RPMI7951 (cell line): ENCODE results near the gene IQUB. TPM values are rescaled to one million over a fixed set of nuclear protein-coding genes. Genes with fewer than 3 reads are reported as not detected.
"Not testable (repeated sequence)": the region's sequence is repeated elsewhere in the genome, so short reads cannot be mapped to it uniquely, and the experiment has no call there.

ENCODE experiments used
- DNase-seq: peaks from one replicate; pipeline ENCODE4 v3.0.0-alpha.2; 2012; ENCODE audit warnings: low read depth
- total RNA-seq: library from RNA; depleted of rRNA; stranded (reverse); fragments of >200 nt; shearing (Covaris generic); gene quantifications from 2 replicates; pipeline ENCODE4 v1.2.3, GENCODE V29; 2014

IQUB gene
- total RNA-seq, 1 experiment from 2014 or later = 1.1 TPM

GRCh38 chr7:123492485-123492884 is 41.9 kb downstream of the IQUB start:
- DNase-seq = peak; percentile 2

GRCh38 chr7:123485721-123486120 is 48.7 kb downstream of the IQUB start:
- DNase-seq = no peak

DNA sequence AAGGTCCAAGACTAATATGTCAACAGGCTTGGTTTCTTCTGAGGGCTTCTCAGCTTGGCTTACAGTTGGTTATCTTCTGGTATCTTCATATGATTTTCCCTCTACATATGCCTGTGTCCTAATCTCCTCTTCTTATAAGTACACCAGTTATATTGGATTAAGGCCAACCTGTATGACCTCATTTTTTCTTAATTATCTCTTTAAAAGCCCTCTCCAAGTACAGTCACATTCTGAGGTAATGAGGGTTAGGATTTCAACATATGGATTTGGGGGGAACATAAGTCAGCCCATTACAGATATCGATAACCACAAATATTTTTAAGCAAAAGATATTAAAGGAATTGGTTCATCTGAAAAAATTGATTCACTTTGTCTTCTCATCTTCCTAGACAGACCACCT is 49.2 kb downstream of the IQUB start:
- DNase-seq = no peak

DNA sequence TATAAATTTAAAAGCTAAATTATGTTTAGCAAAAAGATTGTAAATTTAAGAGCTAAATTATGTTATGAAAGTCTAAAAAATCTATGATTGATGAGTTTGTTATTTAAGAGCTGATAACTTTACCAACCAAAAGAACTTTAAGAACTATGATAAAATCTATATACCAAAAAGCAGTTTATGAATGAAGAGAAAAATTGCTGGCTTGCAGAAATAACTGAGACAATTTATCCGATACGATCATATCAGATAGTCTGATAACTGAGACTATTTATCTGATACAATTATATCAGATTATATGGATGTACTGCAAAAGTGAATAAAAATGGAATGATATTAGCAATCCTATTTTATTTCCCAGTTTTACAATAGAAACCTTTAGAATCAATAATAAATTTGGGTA is 50.2 kb downstream of the IQUB start:
- no peak for DNase-seq

DNA sequence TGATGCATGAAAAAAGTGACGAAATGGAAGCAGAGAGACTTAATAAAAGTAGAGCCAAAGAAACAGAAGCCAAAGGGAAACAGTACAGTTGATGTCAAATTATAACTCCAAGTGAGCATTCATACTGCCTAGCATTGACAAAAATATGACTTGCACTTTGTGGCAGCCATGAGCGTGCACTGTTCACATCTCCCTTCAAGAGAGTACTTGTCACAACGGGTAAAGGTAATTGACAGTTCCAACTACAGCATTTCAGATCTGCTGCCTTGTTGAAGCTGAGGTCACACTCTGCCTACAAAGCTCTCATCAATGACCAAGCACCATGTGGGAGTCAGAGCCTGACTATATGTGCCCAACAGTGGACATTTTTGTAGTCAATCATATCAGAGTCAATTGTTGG is 54.3 kb downstream of the IQUB start:
- no peak for DNase-seq

- DNase-seq = not testable (repeated sequence)
Measured at GRCh38 chr7:123478056-123478455, 56.3 kb downstream of the IQUB start.

DNA sequence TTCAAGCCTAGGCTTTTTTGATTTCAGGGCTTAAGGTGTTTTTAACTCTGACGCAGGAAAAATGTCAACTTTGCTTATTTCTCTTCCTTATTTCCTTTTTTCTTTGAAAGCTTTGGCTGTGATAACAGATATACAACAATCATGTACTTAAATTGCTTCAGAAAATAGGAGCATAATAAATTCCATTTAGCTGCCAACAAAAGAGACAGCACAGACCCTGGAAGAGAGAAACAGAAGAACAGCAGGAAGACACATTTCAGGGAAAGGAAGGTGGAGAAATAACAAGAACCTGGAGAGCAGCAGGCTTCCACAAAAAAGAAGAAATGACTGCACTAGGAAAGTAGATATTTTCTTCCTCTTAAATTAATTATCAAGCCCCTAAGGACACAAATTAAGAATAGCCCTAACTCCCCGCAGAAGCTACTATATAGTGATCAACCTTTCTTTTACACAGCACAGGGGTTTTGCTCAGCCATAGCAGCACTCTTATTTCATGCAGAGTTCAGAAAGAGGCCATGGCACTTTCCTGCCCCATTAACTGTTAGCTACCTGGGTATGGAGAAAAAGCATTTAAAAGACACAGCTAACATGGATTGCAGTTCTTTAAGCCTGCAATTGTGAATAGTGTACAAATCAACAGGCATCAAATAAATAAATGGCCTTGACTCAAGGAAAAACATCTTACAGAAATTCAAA is 61.5 kb downstream of the IQUB start:
- no peak for DNase-seq

DNA sequence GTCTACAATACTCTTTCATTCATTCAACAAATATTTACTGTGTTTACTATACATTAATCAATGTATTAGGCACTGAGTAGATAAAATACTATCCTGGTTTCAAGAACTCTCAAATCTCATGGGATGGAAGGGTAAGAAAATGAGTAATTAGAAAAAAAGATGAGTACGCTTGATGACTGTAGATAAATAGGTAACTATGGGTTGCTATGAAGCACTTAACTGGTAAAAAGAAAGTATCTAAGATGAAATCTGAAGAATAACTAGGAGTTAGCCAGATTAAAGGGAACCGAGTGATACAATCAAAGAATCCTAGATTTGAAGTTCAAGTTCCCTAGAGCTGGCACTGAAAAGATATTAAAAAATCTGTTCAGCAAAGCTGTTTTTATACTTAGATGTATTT is 62.1 kb downstream of the IQUB start:
- DNase-seq = no peak

DNA sequence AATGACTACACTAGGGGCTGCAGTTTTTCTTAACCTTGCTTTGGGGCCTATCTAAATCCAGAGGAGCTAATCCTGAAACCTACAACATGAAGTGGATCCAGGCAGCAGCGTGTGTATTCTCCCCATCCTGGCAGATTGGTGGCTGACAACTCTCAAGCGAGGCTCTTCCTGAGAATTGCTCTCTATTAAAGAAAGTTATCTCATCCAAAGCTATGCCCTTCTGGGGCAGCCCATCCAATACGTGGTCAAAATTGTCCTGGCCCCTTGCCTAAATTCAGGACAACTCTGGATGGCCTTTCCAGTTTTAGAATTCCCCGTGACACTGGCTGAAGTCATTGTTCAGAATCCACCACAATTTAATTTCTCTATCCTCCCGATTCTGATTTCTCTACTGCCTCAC is 66.1 kb downstream of the IQUB start:
- DNase-seq = no peak

DNA sequence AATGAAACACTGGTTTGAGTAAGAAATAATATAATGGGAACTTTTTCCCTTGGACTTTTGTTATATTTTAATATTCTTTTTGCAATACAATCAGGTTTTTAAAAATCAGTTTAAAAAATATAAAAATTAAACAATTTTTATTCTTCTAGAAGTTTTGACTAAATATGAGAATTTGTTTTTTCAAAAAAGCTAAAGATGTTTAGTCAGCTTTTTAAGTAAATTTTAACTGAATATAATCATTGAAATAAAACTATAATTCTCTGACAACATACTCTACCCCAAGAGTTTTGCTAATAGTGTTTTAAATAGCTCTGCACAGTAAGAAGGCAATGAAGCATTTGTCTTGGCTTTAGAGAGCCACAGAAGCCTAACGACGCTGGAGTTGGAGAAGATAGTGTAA is 70.5 kb downstream of the IQUB start:
- no peak for DNase-seq

GRCh38 chr7:123460616-123461015 is 73.8 kb downstream of the IQUB start:
- DNase-seq = no peak

DNA sequence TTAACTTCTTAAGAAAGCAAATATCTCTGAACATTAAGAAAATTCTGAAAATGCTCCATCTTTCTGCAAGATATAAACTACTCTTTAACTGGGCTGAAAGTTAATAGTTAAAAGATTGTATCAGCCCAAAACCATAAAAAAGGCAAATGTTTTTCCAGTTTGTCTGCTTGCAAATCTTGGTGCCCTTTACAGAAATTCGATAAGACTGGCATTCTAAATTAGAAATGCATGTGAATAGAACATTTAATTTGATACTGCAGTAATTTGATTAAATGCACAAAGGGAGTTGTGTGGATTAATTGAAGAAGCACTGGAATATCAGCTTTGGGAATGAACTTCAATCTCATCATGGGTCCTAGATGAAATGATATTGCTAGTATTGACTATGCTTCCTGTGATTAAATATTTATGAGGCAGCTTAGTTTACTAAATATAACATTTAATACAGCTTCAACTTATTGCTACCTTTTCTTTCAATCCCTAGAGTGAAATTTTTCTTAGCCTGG is 78.4 kb downstream of the IQUB start:
- DNase-seq = no peak

DNA sequence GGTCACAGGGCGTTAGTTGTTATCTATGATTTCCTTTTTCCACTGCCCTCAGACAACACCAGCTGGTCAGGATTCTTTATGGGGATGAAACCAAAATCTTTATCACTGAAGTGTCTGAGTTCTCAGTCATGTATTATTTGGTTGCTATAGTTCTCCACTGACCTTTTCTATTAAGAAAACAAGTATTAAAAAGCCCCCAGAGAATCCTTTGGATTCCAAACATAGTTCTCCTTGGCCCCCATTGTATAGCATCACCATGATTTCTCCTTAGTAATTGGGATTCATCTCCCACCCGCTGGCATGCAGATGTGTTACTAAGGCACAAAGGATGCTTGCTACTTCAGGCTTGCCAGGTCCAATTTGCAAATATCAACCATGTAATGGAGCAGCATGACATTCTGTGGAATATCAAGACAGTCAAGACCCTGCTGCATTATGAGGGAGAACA is 94.3 kb downstream of the IQUB start:
- DNase-seq = no peak

DNA sequence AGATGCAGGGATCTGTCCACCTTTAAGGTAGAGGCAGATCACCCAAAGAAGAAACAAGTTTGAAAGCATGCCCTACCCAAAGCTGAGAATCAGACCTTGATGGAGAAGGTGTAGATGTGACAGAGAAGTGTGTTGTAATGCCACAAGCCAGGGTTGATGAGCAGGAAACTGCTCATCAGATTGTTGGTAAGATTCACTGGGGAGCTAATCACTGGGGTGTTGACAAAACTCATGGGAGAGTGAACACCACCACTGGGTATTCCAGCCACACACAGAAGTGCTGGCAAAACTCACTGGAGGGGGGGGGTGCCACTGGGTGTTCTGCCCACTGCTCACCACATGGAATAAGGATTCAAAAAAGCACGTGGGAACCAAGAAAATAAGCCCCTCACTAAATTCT is 95.2 kb downstream of the IQUB start:
- no peak for DNase-seq

DNA sequence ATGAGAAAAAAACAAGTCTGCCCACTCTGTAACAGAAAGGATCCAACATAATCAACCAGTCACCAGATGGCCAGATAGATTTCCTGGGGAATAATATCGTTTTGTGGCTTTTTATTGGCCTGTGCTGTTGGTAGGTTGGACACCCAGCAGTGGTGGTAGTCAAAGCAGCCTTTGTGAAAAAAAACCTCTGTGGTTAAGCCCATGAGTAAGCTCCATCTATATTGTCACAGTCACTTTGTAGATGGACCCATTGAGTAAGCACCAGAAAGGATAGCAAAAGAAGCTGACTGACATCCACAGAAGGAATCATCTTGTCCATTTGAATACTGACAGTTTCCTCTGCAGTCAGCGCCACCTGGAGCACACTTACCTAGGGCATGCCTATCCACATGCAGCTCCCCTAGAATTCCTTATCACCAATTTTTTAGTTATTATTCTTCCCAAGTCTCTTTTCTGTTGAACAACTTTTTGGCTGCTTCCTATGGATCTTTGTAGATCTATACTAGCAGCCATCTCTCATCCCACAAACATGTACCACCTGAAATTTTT is 96.9 kb downstream of the IQUB start:
- DNase-seq = peak; percentile 28

GRCh38 chr7:123435080-123435700 is 99.2 kb downstream of the IQUB start:
- no peak for DNase-seq

- no peak for DNase-seq
Measured at GRCh38 chr7:123433665-123434064, 100.7 kb downstream of the IQUB start.

- no peak for DNase-seq
Measured at GRCh38 chr7:123432601-123433000, 101.8 kb downstream of the IQUB start.

DNA sequence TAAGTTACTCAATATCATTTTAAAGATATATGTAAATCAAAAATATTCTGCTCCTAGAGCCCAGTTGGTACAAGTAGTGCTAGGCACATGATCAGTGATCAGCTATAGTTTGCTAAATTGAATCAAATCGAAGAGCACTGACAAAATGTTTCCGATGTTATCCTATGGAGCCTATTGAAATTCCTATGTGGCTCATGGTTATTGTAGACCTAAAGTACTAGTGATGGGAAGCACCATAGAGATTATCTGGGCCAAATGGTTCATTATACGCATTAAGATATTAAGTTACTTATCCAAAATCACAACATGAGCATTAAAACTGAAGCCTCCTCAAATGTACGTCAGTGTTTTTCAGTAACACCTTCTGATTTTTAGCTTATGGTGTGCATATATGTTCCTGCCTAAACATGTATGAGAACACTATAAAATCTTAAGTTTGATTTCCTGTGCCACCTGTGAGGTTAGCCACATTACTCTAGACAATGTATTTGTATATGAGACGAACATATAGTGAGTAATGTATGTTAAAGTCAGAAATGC is 103.2 kb downstream of the IQUB start:
- DNase-seq = no peak

DNA sequence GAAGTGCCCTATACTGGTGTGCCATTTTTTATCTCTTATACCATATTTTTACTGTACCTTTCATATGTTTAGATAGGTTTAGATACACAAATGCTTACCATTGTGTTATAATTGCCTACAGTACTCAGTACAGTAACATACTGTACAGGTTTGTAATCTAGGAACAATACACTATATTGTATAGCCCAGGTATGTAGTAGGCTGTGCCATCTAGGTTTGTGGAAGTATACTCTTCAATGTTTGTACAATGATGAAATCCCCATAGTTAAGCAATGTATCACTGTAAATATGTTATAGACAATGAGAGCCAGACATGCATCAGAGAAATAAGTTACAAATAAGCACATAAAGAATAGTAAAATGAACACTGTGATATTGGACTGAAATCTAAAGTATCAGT is 109.1 kb downstream of the IQUB start:
- DNase-seq = no peak

DNA sequence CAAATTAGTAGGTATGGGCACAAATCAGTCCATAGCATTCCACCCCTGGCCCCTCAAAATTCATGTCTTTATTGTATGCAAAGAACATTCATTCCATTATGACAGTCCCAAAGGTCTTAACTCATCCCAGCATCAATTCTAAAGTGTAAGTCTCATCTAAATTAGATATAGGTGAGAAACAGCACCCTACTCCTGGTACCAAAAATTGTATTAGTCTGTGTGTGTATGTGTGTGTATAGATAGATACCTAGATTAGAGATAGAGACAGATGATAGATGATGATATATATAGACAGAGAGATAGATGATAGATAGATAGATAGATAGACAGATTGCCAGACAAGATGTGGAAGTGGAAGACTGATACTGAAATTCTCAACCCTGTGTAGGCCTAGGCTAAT is 109.9 kb downstream of the IQUB start:
- no peak for DNase-seq

DNA sequence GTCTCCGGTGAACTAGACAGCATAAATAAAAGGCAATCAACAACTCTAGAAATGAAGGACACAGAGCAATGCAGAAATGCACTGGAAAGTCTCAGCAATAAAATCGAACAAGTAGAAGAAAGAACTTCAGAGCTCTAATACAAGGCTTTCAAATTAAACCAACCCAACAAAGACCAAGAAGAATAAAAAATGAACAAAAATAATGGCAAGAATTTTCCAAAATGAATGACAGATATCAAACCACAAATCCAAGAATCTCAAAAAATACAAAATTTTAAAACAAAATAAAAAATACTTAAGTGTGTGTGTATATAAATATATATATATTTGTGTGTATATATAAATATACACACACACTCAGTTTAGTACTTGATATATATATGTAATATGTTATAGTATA is 110.8 kb downstream of the IQUB start:
- no peak for DNase-seq

DNA sequence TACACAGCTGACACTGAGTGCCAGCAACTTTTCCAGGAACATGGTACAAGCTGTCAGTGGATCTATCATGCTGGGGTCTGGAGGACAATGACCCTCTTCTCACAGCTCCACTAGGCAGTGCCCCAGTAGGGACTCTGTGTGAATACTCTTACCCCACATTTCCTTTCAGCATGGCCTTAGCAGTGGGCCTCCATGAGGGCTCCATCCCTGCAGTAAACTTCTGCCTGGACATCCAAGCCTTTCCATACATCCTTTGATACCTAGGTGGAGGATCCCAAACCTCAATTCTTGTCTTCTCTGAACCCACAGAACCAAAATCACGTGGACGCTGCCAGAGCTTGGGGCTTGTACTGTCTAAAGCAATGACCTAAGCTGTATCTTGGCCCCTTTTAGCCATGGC is 116.8 kb downstream of the IQUB start:
- no peak for DNase-seq
